Urothelium cell line (cell line): ENCODE results near the gene AFM.

Experiments used
- DNase-seq: peaks from one replicate; pipeline ENCODE4 v3.0.0; 2011; ENCODE audit warnings: low spot score, mixed read lengths
- FAIRE-seq: peaks from 2 replicates; lab custom pipeline; 2011; peaks lifted over from hg19 to GRCh38; lab: Jason Lieb, UNC

The AFM gene, protein sequence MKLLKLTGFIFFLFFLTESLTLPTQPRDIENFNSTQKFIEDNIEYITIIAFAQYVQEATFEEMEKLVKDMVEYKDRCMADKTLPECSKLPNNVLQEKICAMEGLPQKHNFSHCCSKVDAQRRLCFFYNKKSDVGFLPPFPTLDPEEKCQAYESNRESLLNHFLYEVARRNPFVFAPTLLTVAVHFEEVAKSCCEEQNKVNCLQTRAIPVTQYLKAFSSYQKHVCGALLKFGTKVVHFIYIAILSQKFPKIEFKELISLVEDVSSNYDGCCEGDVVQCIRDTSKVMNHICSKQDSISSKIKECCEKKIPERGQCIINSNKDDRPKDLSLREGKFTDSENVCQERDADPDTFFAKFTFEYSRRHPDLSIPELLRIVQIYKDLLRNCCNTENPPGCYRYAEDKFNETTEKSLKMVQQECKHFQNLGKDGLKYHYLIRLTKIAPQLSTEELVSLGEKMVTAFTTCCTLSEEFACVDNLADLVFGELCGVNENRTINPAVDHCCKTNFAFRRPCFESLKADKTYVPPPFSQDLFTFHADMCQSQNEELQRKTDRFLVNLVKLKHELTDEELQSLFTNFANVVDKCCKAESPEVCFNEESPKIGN

GRCh38 chr4:73481358-73481757, at the start of gene AFM:
Gene AFM, plus strand, starts transcription at chr4:73481745. Its CDS starts 31 bp downstream, at chr4:73481776.
- DNase-seq (no peak), FAIRE-seq (no peak)

- no peak for DNase-seq
Observed at GRCh38 chr4:73431813-73432168, 49.8 kb upstream of the AFM start.

GRCh38 chr4:73432169-73433000, 49.2 kb upstream of the AFM start:
- FAIRE-seq (no peak), DNase-seq (no peak)

More at GRCh38 chr4:73431813-73432168, 49.8 kb upstream of the AFM start:
- FAIRE-seq, result no peak

- DNase-seq, result no peak
- no peak for FAIRE-seq
Observed at GRCh38 chr4:73433140-73433539, 48.4 kb upstream of the AFM start.

DNA sequence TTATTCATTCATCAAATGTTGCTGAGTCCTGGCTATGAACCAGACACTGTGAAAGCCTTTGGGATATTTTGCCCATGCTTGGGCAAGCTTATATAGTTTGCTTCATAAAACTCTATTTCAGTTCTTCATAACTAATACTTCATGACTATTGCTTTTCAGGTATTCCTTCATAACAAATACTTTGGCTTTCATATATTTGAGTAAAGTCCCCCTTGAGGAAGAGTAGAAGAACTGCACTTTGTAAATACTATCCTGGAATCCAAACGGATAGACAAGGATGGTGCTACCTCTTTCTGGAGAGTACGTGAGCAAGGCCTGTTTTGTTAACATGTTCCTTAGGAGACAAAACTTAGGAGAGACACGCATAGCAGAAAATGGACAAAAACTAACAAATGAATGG, 47.2 kb upstream of the AFM start:
- peak; percentile 24 for DNase-seq
- FAIRE-seq, result no peak

DNA sequence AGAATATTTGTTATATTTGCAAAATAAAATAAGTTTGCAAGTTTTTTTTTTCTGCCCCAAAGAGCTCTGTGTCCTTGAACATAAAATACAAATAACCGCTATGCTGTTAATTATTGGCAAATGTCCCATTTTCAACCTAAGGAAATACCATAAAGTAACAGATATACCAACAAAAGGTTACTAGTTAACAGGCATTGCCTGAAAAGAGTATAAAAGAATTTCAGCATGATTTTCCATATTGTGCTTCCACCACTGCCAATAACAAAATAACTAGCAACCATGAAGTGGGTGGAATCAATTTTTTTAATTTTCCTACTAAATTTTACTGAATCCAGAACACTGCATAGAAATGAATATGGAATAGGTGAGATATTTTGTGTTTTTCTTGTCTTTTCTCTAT, 45.6 kb upstream of the AFM start, which contains the start of gene AFP:
Gene AFP (plus strand): TSS at position 238 of the 400 bp plus-strand sequence. CDS start 42 bp downstream, at position 280.
- FAIRE-seq (no peak), DNase-seq (no peak)

DNA sequence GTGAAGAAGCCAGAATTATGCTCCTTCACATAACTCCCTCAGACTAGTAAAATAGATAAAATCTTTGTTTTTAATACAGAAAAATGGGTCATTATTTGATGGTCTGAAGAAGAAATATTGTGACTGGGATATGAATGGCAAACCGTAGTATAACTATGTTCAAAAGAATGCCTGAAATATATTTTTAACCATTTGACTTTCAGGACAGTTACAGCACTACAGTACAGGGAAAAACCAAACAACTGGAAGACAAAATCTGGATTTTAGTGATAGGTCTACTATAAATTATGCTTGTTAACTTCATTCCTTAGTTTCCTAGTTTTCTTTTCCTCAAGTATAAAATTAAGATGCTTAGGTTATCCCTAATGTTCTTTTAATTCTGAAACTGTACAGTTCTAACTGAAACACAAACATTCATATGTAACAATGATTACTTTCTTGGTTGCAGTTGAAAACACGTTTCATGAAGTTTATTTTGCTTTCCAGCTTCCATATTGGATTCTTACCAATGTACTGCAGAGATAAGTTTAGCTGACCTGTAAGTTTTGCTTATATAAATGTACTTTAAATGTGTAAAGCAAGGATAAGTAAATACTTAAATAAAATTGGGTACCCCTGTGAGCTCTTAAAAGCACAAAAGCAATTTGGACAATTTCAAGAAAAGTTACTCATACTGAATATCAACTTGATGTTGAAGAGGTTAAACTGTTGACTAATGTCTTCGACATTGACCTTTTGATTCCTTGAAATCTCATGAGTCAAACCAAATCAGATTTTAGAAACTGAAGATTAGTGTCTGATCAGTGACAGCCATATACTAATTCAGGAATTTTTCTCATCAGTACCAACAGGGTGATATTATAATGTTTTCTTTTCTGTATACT, 44.6 kb upstream of the AFM start:
- DNase-seq (no peak), FAIRE-seq (no peak)

- DNase-seq, result no peak
- FAIRE-seq, result no peak
Observed at GRCh38 chr4:73437558-73437956, 44.0 kb upstream of the AFM start.

DNA sequence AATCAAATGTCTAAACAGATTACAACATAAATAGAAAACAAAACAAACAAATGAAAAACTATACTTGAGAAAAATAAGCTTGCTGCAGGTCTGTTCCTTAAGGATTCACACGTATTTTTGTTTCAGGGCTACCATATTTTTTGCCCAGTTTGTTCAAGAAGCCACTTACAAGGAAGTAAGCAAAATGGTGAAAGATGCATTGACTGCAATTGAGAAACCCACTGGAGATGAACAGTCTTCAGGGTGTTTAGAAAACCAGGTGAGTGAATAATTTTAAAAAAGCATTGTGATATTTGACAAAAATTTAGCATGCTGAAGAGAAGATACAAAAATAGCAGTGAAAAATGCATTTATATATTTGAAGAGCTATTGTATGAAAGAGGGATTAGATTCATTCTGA, 43.5 kb upstream of the AFM start:
- DNase-seq (no peak), FAIRE-seq (no peak)

DNA sequence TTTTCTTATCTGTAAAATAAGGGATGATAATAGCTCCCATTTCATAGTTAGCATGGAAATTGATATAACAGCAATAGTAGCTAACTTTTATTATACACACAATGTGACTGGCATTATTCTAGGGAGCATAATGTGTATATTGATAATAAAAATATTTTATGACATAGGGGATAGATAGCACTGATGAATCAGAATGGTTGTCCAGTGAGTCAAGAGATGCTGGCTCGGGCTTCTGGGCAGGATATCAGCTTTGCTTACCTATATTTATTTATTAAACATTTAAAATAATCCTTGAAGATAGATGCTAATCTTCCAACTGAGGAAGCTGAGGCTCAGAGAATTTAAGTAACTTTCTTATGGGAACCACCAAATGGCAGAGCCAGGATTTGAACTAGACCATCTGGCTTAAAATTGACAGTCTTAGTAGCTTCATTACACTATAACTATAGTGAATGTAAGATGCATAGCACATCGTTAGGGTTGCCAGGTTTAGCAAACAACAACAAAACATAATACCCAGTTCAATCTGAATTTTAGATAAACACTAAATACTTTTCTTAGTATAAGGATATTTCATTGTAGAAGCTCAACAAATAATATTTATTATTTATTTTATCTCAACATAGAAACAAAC, 42.8 kb upstream of the AFM start:
- DNase-seq (no peak), FAIRE-seq (no peak)

- FAIRE-seq (no peak), DNase-seq (no peak)
Observed at GRCh38 chr4:73439445-73439844, 42.1 kb upstream of the AFM start.

- no peak for FAIRE-seq
Observed at GRCh38 chr4:73439991-73440390, 41.6 kb upstream of the AFM start.

GRCh38 chr4:73440653-73441052, 40.9 kb upstream of the AFM start:
- DNase-seq (no peak), FAIRE-seq (no peak)

More at GRCh38 chr4:73439991-73440390, 41.6 kb upstream of the AFM start:
- no peak for DNase-seq

GRCh38 chr4:73442275-73442674, 39.3 kb upstream of the AFM start:
- DNase-seq, result no peak
- FAIRE-seq, result no peak

- DNase-seq (no peak), FAIRE-seq (no peak)
Observed at GRCh38 chr4:73443224-73443623, 38.3 kb upstream of the AFM start.

DNA sequence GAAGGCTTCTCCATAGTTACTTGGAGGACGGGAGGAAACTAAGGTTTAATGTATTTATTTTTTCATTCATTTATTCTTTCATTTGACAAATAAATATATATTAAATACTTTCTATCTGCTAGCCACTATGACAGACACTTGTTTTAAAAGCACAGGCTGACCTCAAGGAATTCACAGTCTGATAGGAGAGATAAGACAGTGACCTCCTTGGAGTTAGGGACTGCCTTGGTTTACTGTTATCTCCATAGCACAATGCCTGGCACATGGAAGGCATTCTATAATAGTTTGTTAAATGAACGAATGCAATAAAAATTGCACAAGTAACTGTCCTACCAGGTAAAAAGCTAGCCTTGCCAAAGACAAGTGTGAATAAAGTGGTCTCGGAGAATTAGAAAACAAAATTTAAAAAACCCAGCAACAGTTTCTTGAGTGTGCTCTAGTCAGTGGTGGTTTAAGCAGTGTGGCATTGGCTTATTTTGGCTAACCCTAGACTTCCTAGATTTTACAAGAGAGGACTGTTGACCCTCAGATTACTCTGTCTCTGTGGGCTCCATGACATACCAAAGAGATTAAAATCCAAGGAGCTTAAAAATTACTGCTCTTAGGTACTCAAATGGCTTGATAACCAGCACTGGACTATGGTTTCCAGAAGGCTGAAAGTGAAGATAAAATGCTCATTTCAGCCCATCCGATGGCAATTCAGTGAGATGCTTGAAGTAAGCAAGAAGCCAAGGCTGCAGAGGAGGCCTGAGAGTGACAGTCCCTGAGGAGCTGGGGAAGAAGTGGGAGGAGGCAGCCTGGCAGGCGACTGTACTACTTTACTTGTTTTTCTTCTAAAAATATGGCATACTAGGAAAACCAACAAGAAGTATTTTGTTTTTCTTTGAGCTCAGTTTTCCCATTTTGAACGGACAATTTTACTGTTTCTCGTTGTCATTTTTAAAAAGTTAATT, 35.9 kb upstream of the AFM start:
- DNase-seq (no peak), FAIRE-seq (no peak)

GRCh38 chr4:73446336-73446938, 35.1 kb upstream of the AFM start:
- peak; percentile 47 for DNase-seq
- FAIRE-seq, result no peak

DNA sequence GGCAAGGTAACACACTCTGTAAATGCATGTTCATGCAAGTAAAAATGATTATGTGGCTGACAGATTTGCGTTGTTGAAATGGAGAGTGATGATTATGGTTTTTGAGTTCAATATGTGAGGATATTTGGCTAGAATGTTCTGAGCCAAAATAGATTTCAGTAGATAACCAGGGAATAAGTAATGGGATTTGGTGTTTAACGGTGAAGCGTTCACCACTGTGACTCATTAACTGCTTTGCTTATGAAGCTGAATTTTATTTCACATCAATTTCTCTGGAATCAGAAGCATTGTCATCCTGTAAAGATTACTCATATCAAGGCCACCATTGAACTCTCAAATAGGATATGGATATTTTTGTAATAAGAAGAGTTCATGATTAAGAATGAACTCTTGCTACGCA, 33.9 kb upstream of the AFM start:
- DNase-seq (no peak), FAIRE-seq (no peak)
